A549 (cell line): Measurements from ENCODE around the gene SPSB1. TPM values are rescaled to one million over a fixed set of nuclear protein-coding genes. Genes with fewer than 3 reads are reported as not detected.

Source experiments
- ATAC-seq, 2 experiments: fragments of 200-7000 bp in 1 of 2; fragments of >200 bp in 1 of 2; cut with Nextera tagmentation in 1 of 2; cut with Tn5 transposase in 1 of 2; 3 replicates each; pipeline versions ENCODE4 v1.8.0 to v1.9.1; 2018 to 2020; ENCODE audit warnings: mild to moderate bottlenecking in 1 of 2, moderate library complexity in 1 of 2
- CTCF ChIA-PET: fragments of 300-600 bp; sonication (Branson Sonifier 250); formaldehyde crosslinking; extraction: SDS; loops from one replicate; lab custom pipeline; 2021; ENCODE audit warnings: antibody characterized with exemption, inconsistent platforms; lab: Yijun Ruan, JAX
- POLR2A ChIA-PET: fragments of 350-600 bp; formaldehyde crosslinking; extraction: SDS; loops from one replicate; lab custom pipeline; 2021; ENCODE audit warnings: antibody characterized with exemption, inconsistent platforms; lab: Yijun Ruan, JAX
- DNase-seq, 2 experiments: peaks; one replicate each; pipeline versions ENCODE4 v3.0.0 to v3.0.0-alpha.2; 2011 to 2016; ENCODE audit warnings: low read depth in 1 of 2, low spot score in 1 of 2
- FAIRE-seq: peaks from 2 replicates; lab custom pipeline; 2011; peaks lifted over from hg19 to GRCh38; lab: Jason Lieb, UNC
- H3K27ac ChIP-seq, 2 experiments: fragments of >200 bp; sonication (Bioruptor Twin); formaldehyde crosslinking; 3 replicates each; pipeline ENCODE4 v1.5.1; 2016 to 2017
- H3K4me1 ChIP-seq: fragments of >200 bp; sonication (Bioruptor Twin); formaldehyde crosslinking; 3 replicates; pipeline ENCODE4 v1.6.1; 2016
- H3K4me2 ChIP-seq: fragments of >200 bp; sonication (Bioruptor Twin); formaldehyde crosslinking; 3 replicates; pipeline ENCODE4 v1.6.1; 2016
- H3K4me3 ChIP-seq: fragments of >200 bp; sonication (Bioruptor Twin); formaldehyde crosslinking; 3 replicates; pipeline ENCODE4 v1.5.1; 2016
- H3K9me3 ChIP-seq: fragments of >200 bp; sonication (Bioruptor Twin); formaldehyde crosslinking; 3 replicates; pipeline ENCODE4 v1.6.1; 2016
- BCL3 ChIP-seq: fragments of >200 bp; sonication (Bioruptor Twin); formaldehyde crosslinking; IDR thresholded peaks from 3 replicates; pipeline ENCODE4 v1.6.1; 2016
- BHLHE40 ChIP-seq: IDR thresholded peaks from 2 replicates; pipeline ENCODE4 v1.6.1; 2012; ENCODE audit warnings: low read depth, low read length, inconsistent platforms
- CBX2 ChIP-seq: fragments of 200-600 bp; sonication (generic); IDR thresholded peaks from 2 replicates; pipeline ENCODE4 v1.6.1; 2016; ENCODE audit warnings: low read depth, mild to moderate bottlenecking, borderline replicate concordance
- CEBPB ChIP-seq, 2 experiments: fragments of >200 bp in 1 of 2; sonication (Bioruptor Twin) in 1 of 2; formaldehyde crosslinking in 1 of 2; IDR thresholded peaks; 2 replicates each; pipeline ENCODE4 v1.6.1; 2012 to 2016
- CHD4 ChIP-seq: fragments of 200-600 bp; sonication (generic); IDR thresholded peaks from 2 replicates; pipeline ENCODE4 v1.6.1; 2016; ENCODE audit warnings: antibody characterized with exemption, mild to moderate bottlenecking, borderline replicate concordance
- E2F6 ChIP-seq: IDR thresholded peaks from 2 replicates; pipeline ENCODE4 v1.6.1; 2012; ENCODE audit warnings: low read depth, borderline replicate concordance
- EP300 ChIP-seq, 2 experiments: fragments of >200 bp; sonication (Bioruptor Twin); formaldehyde crosslinking; IDR thresholded peaks; 2 replicates in 1 of 2; 3 replicates in 1 of 2; pipeline ENCODE4 v1.6.1; 2016 to 2017
- HEYL ChIP-seq: fragments of 250-450 bp; sonication (Bioruptor Pico); IDR thresholded peaks from 2 replicates; pipeline ENCODE4 v1.8.0; 2021; ENCODE audit warnings: mild to moderate bottlenecking, moderate library complexity
- HOXA7 ChIP-seq: fragments of 250-450 bp; sonication (Bioruptor Pico); IDR thresholded peaks from 2 replicates; pipeline ENCODE4 v1.5.0; 2020; ENCODE audit warnings: mild to moderate bottlenecking, moderate library complexity
- HOXB13 ChIP-seq: fragments of 250-450 bp; sonication (Bioruptor Pico); IDR thresholded peaks from 2 replicates; pipeline ENCODE4 v1.5.0; 2020; ENCODE audit warnings: low read depth, mild to moderate bottlenecking, moderate library complexity
- HOXB5 ChIP-seq: fragments of 250-450 bp; sonication (Bioruptor Pico); IDR thresholded peaks from 2 replicates; pipeline ENCODE4 v1.5.0; 2020; ENCODE audit warnings: mild to moderate bottlenecking, moderate library complexity
- KDM5A ChIP-seq: fragments of 200-600 bp; sonication (generic); IDR thresholded peaks from 2 replicates; pipeline ENCODE4 v1.6.1; 2016; ENCODE audit warnings: antibody characterized with exemption, mild to moderate bottlenecking
- MAFK ChIP-seq: fragments of 450-650 bp; IDR thresholded peaks from 2 replicates; pipeline ENCODE4 v1.6.1; 2014; ENCODE audit not compliant: partially characterized antibody
- MAX ChIP-seq: IDR thresholded peaks from 2 replicates; pipeline ENCODE4 v1.6.1; 2012
- NPAS2 ChIP-seq: fragments of 250-450 bp; sonication (Bioruptor Pico); IDR thresholded peaks from 2 replicates; pipeline ENCODE4 v1.8.0; 2022; ENCODE audit warnings: mild to moderate bottlenecking, moderate library complexity, borderline replicate concordance
- POLR2A ChIP-seq: IDR thresholded peaks from 2 replicates; pipeline ENCODE4 v1.6.1; 2012; ENCODE audit warnings: mild to moderate bottlenecking, low read length
- POLR2AphosphoS2 ChIP-seq: conservative IDR thresholded peaks from 2 replicates; pipeline ENCODE4 v1.6.1; 2012; ENCODE audit warnings: low read length, improper control_type of control experiment, inconsistent platforms
- RARB ChIP-seq: fragments of 250-450 bp; sonication (Bioruptor Pico); IDR thresholded peaks from 2 replicates; pipeline ENCODE4 v1.8.0; 2021; ENCODE audit warnings: mild to moderate bottlenecking, moderate library complexity
- RCOR1 ChIP-seq: fragments of 150-350 bp; IDR thresholded peaks from 2 replicates; pipeline ENCODE4 v1.6.1; 2014; ENCODE audit warnings: antibody characterized with exemption, low read length, low read depth
- SMC3 ChIP-seq: fragments of >200 bp; sonication (Bioruptor Twin); formaldehyde crosslinking; IDR thresholded peaks from 3 replicates; pipeline ENCODE4 v1.6.1; 2018; ENCODE audit warnings: inconsistent platforms
- SREBF2 ChIP-seq: fragments of 450-650 bp; IDR thresholded peaks from 2 replicates; pipeline ENCODE4 v1.6.1; 2014; ENCODE audit warnings: mild to moderate bottlenecking, moderate library complexity
- TFCP2L1 ChIP-seq: fragments of 250-450 bp; sonication (Bioruptor Pico); IDR thresholded peaks from 2 replicates; pipeline ENCODE4 v1.5.0; 2021; ENCODE audit warnings: mild to moderate bottlenecking
- TP53 ChIP-seq: fragments of 250-450 bp; sonication (Bioruptor Pico); IDR thresholded peaks from 2 replicates; pipeline ENCODE4 v1.5.0; 2021; ENCODE audit warnings: mild to moderate bottlenecking, moderate library complexity
- ZC3H11A ChIP-seq: fragments of 450-650 bp; IDR thresholded peaks from 2 replicates; pipeline ENCODE4 v1.6.1; 2014; ENCODE audit warnings: antibody characterized with exemption, mild to moderate bottlenecking
- ZFP36 ChIP-seq: fragments of 450-650 bp; IDR thresholded peaks from 2 replicates; pipeline ENCODE4 v1.6.1; 2014; ENCODE audit warnings: borderline replicate concordance; ENCODE audit not compliant: partially characterized antibody
- WGBS: methylation state at CpG from one replicate; pipeline ENCODE4 v1.1.6; 2017; ENCODE audit errors: missing lambda C conversion rate; 5-methylcytosine and 5-hydroxymethylcytosine counted together
- polyA plus RNA-seq, 4 experiments: library from polyadenylated mRNA; depleted of rRNA in 3 of 4; stranded (reverse); fragments of >200 nt; fragmentation: RNase III in 1 of 4; extraction: RNeasy Plus Mini Kit Qiagen cat#74134 plus additional on column Dnase treatment in 1 of 4; gene quantifications; 2 replicates in 3 of 4; 3 replicates in 1 of 4; pipeline ENCODE4 v1.2.3, GENCODE V29; 2011 to 2017

Gene SPSB1
- polyA plus RNA-seq, 2 of the 4 experiments (the other 2 are of a cell fraction), result 22.3 to 23.7 TPM

- ATAC-seq (no peak), DNase-seq (no peak), FAIRE-seq (no peak)
- POLR2A ChIA-PET, result no interaction called here
- no peak overlapping the region for H3K4me2 ChIP-seq
- 77% methylated on average over 7 of the region's 7 CpGs for WGBS
- H3K4me1 ChIP-seq, result peaks cover 15% of the 10 kb centered on the region
- H3K9me3 ChIP-seq, result no peaks in the 10 kb centered on the region
- TF ChIP-seq HOXB5 (CRISPR knock-in tag), result no peak
- TF ChIP-seq E2F6, result no peak
- H3K4me3 ChIP-seq, result no peak overlapping the region
- CTCF ChIA-PET, result interaction anchor here (0.7 to 1.4 kb wide), 3 partner anchors 16 to 38 kb away, joined by 3 to 4 read pairs (median 3); no protein-coding TSS in a partner anchor
- peak overlapping the region in 1 of 2 experiments; percentile 46; a peak in 1 of 6 replicates for H3K27ac ChIP-seq
Observed at GRCh38 chr1:9406111-9406510, 113.4 kb downstream of the SPSB1 start.

GRCh38 chr1:9410737-9411297, 118.1 kb downstream of the SPSB1 start:
- Histone ChIP-seq H3K4me3 (no peak overlapping the region), H3K27ac (peak overlapping the region in 1 of 2 experiments; percentile 60; a peak in 2 of 6 replicates), H3K9me3 (no peaks in the 10 kb centered on the region), H3K4me2 (no peak overlapping the region)
- peak in 1 of 2 experiments; percentile 48 for DNase-seq
- ATAC-seq, result peak; percentile 18 to 28; a peak in 2 of 6 replicates
- TF ChIP-seq CHD4 (no peak), MAX (no peak), POLR2AphosphoS2 (no peak), EP300 (IDR thresholded peaks at IDR 0.05) (no peak), NPAS2 (CRISPR knock-in tag) (no peak), TFCP2L1 (CRISPR knock-in tag) (no peak), E2F6 (no peak), HOXA7 (CRISPR knock-in tag) (no peak), TP53 (no peak), CEBPB (IDR thresholded peaks at IDR 0.05) (no peak), HOXB13 (no peak), ZC3H11A (no peak), RARB (CRISPR knock-in tag) (no peak), ZFP36 (no peak), HEYL (CRISPR knock-in tag) (no peak), BCL3 (no peak)
- TF ChIP-seq, all 56 proteins: peak for 0
- WGBS, result 75% methylated on average over 7 of the region's 7 CpGs
- ChIA-PET CTCF (interaction anchor here (1.2 kb wide), 1 partner anchor 11 kb away, joined by 3 read pairs; no protein-coding TSS in a partner anchor), POLR2A (no interaction called here)
- no peak for FAIRE-seq
- peaks cover 23% of the 10 kb centered on the region for H3K4me1 ChIP-seq

DNA sequence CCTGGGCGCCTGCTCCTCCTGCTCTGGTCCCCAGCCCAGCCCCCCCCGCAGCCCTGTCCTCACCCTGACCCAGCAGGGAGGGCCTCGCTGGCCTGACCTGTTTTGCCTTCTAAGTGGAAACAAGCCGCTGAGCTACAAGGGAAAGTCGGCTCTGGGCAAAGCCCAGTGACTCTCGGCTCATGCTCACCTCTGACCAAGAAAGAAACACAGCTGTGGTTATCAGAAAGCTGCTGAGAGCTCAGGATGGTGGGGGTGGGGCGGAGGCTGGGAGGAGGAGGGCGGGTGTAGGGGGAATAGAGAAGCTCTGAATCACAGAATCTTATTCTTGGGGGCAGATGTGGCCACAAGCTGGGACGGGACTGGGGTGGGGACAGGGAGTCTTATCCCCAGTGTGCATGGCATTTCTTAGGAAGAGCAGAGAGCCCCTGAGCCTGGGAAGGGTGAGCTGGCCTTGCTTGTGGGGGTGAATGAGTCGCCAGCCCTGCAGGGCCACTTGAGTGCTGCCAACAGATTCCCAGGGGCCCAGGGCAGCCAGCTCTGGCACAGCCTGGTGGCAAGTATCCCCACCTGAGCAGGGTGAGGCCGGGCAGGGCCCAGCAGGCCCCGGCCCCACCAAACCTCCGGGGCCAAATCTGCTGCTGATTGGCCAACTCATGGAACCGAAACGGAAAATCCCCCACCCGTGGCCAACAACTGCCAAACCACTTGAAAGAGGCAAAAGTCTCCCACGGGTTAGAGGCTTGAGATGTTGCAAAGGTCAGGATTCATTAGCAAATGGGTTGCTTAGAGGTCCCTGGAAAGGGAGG, 120.6 kb downstream of the SPSB1 start:
- ATAC-seq, result peak; percentile 78 to 83
- DNase-seq, result peak; percentile 49 to 58
- Histone ChIP-seq H3K27ac (peak overlapping the region; percentile 80 to 98), H3K9me3 (no peaks in the 10 kb centered on the region), H3K4me1 (peaks cover 23% of the 10 kb centered on the region), H3K4me3 (no peak overlapping the region), H3K4me2 (peak overlapping the region; percentile 60)
- POLR2A ChIA-PET, result interaction anchor here (0.6 to 1.0 kb wide), 6 partner anchors 11 to 48 kb away, joined by 3 to 6 read pairs (median 4); no protein-coding TSS in a partner anchor
- CTCF ChIA-PET, result interaction anchor here (0.9 to 1.5 kb wide), 5 partner anchors 10 to 26 kb away, joined by 3 to 5 read pairs (median 3); no protein-coding TSS in a partner anchor
- FAIRE-seq, result no peak
- TF ChIP-seq ZC3H11A (no peak), SMC3 (no peak), CBX2 (no peak), MAFK (no peak), KDM5A (no peak), BHLHE40 (no peak), POLR2A (no peak), HOXB5 (CRISPR knock-in tag) (no peak), RARB (CRISPR knock-in tag) (no peak), NPAS2 (CRISPR knock-in tag) (no peak), RCOR1 (no peak), SREBF2 (no peak), TFCP2L1 (CRISPR knock-in tag) (no peak)
- whole genome bisulfite sequencing, result 26% methylated on average over 10 of the region's 17 CpGs
